ENCODE data around the gene CHI3L2. TPM values are rescaled to one million over a fixed set of nuclear protein-coding genes. Genes with fewer than 3 reads are reported as not detected.
A peak's percentile ranks its signal among the peaks of the same experiment; 100 is the strongest.

The CHI3L2 gene
- total and polyA plus RNA-seq, 2 of the 13 experiments (the other 11 are each of a cell fraction or from before 2014, with no cell fraction given): 0.46 to 1.7 TPM

GRCh38 chr1:111222308-111223125 lies 5.0 kb upstream of the CHI3L2 start (continued):
- TF ChIP-seq, protein P1, sequence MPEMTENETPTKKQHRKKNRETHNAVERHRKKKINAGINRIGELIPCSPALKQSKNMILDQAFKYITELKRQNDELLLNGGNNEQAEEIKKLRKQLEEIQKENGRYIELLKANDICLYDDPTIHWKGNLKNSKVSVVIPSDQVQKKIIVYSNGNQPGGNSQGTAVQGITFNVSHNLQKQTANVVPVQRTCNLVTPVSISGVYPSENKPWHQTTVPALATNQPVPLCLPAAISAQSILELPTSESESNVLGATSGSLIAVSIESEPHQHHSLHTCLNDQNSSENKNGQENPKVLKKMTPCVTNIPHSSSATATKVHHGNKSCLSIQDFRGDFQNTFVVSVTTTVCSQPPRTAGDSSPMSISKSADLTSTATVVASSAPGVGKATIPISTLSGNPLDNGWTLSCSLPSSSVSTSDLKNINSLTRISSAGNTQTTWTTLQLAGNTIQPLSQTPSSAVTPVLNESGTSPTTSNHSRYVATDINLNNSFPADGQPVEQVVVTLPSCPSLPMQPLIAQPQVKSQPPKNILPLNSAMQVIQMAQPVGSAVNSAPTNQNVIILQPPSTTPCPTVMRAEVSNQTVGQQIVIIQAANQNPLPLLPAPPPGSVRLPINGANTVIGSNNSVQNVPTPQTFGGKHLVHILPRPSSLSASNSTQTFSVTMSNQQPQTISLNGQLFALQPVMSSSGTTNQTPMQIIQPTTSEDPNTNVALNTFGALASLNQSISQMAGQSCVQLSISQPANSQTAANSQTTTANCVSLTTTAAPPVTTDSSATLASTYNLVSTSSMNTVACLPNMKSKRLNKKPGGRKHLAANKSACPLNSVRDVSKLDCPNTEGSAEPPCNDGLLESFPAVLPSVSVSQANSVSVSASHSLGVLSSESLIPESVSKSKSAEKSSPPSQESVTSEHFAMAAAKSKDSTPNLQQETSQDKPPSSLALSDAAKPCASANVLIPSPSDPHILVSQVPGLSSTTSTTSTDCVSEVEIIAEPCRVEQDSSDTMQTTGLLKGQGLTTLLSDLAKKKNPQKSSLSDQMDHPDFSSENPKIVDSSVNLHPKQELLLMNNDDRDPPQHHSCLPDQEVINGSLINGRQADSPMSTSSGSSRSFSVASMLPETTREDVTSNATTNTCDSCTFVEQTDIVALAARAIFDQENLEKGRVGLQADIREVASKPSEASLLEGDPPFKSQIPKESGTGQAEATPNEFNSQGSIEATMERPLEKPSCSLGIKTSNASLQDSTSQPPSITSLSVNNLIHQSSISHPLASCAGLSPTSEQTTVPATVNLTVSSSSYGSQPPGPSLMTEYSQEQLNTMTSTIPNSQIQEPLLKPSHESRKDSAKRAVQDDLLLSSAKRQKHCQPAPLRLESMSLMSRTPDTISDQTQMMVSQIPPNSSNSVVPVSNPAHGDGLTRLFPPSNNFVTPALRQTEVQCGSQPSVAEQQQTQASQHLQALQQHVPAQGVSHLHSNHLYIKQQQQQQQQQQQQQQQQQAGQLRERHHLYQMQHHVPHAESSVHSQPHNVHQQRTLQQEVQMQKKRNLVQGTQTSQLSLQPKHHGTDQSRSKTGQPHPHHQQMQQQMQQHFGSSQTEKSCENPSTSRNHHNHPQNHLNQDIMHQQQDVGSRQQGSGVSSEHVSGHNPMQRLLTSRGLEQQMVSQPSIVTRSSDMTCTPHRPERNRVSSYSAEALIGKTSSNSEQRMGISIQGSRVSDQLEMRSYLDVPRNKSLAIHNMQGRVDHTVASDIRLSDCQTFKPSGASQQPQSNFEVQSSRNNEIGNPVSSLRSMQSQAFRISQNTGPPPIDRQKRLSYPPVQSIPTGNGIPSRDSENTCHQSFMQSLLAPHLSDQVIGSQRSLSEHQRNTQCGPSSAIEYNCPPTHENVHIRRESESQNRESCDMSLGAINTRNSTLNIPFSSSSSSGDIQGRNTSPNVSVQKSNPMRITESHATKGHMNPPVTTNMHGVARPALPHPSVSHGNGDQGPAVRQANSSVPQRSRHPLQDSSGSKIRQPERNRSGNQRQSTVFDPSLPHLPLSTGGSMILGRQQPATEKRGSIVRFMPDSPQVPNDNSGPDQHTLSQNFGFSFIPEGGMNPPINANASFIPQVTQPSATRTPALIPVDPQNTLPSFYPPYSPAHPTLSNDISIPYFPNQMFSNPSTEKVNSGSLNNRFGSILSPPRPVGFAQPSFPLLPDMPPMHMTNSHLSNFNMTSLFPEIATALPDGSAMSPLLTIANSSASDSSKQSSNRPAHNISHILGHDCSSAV (CRISPR knock-in tag; IDR thresholded peaks at IDR 0.05; ENCODE audit: borderline replicate concordance): peak; percentile 42; the same call in 1 of the 2 replicates
- TF ChIP-seq HMG20A (CRISPR knock-in tag; IDR thresholded peaks at IDR 0.05; ENCODE audit: borderline replicate concordance) (0 out of 2 replicates have a peak, but pooled peaks have one; percentile 20), ZNF207 (IDR thresholded peaks at IDR 0.05; ENCODE audit: borderline replicate concordance) (no peak), POGK (CRISPR knock-in tag; conservative IDR thresholded peaks at IDR 0.05) (0 out of 2 replicates have a peak, but pooled peaks have one; percentile 33), EED (CRISPR knock-in tag; IDR thresholded peaks at IDR 0.05) (no peak), ZNF841 (CRISPR knock-in tag; IDR thresholded peaks at IDR 0.05; ENCODE audit: borderline replicate concordance) (no peak), PTBP1 (IDR thresholded peaks at IDR 0.05; ENCODE audit: low read depth, low read length, poor library complexity, severe bottlenecking) (no peak), ATF7 (IDR thresholded peaks at IDR 0.05) (peak; percentile 88), ATF7 (CRISPR knock-in tag; IDR thresholded peaks at IDR 0.05) (no peak), MIER3 (CRISPR knock-in tag; IDR thresholded peaks at IDR 0.05; ENCODE audit: borderline replicate concordance) (peak; percentile 40; the same call in 1 of the 2 replicates), TBX2 (CRISPR knock-in tag; IDR thresholded peaks at IDR 0.05; ENCODE audit: borderline replicate concordance) (peak; percentile 29; the same call in 1 of the 2 replicates), ZNF33B (CRISPR knock-in tag; IDR thresholded peaks at IDR 0.05) (peak; percentile 74; the same call in 1 of the 2 replicates), ZSCAN30 (CRISPR knock-in tag; IDR thresholded peaks at IDR 0.05) (0 out of 2 replicates have a peak, but pooled peaks have one; percentile 50), ZNF792 (CRISPR knock-in tag; IDR thresholded peaks at IDR 0.05) (no peak; the same call in 1 of the 2 replicates)
- TF ChIP-seq, protein P2, sequence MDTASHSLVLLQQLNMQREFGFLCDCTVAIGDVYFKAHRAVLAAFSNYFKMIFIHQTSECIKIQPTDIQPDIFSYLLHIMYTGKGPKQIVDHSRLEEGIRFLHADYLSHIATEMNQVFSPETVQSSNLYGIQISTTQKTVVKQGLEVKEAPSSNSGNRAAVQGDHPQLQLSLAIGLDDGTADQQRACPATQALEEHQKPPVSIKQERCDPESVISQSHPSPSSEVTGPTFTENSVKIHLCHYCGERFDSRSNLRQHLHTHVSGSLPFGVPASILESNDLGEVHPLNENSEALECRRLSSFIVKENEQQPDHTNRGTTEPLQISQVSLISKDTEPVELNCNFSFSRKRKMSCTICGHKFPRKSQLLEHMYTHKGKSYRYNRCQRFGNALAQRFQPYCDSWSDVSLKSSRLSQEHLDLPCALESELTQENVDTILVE (CRISPR knock-in tag; IDR thresholded peaks at IDR 0.05): no peak
- TF ChIP-seq, protein P3, sequence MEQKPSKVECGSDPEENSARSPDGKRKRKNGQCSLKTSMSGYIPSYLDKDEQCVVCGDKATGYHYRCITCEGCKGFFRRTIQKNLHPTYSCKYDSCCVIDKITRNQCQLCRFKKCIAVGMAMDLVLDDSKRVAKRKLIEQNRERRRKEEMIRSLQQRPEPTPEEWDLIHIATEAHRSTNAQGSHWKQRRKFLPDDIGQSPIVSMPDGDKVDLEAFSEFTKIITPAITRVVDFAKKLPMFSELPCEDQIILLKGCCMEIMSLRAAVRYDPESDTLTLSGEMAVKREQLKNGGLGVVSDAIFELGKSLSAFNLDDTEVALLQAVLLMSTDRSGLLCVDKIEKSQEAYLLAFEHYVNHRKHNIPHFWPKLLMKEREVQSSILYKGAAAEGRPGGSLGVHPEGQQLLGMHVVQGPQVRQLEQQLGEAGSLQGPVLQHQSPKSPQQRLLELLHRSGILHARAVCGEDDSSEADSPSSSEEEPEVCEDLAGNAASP (CRISPR knock-in tag; IDR thresholded peaks at IDR 0.05; ENCODE audit: borderline replicate concordance): peak; percentile 18; the same call in 1 of the 2 replicates

Measured in HepG2 (cell line).